Left kidney (tissue), 8 donors: ENCODE data around the gene UBAC1. TPM values are rescaled to one million over a fixed set of nuclear protein-coding genes. Genes with fewer than 3 reads are reported as not detected.
A peak's percentile ranks its signal among the peaks of the same experiment; 100 is the strongest.

Experiments
- DNase-seq: peaks from one replicate; pipeline ENCODE4 v3.0.0-alpha.2; 2013
- long read RNA-seq, 8 donors: transcript quantifications; one replicate each; lab custom pipeline, GENCODE V29; 2026
- polyA plus RNA-seq: library from polyadenylated mRNA; unstranded; fragments of 120-200 nt; gene quantifications from one replicate; pipeline ENCODE4 v1.2.1, GENCODE V29; 2013; ENCODE audit not compliant: insufficient read length

UBAC1 gene
- polyA plus RNA-seq = 31.5 TPM
- long read RNA-seq, donor 1, transcript UBAC1-201 (10 exons, 1,867 nt) = major isoform, 13 of 14 reads
- long read RNA-seq, donor 1, partial matches to known transcripts = 0 of 14 reads
- long read RNA-seq, donor 1, other reads (novel, unspliced or antisense) = 0 of 14 reads
- long read RNA-seq, donor 2, transcript UBAC1-201 (10 exons, 1,867 nt) = major isoform, 13 of 14 reads
- long read RNA-seq, donor 2, partial matches to known transcripts = 0 of 14 reads
- long read RNA-seq, donor 2, other reads (novel, unspliced or antisense) = 0 of 14 reads
- long read RNA-seq, donor 3, transcript UBAC1-201 (10 exons, 1,867 nt) = major isoform, 9 of 9 reads
- long read RNA-seq, donor 3, partial matches to known transcripts = 0 of 9 reads
- long read RNA-seq, donor 3, other reads (novel, unspliced or antisense) = 0 of 9 reads
- long read RNA-seq, donor 4, partial matches to known transcripts = 0 of 1 reads
- long read RNA-seq, donor 4, other reads (novel, unspliced or antisense) = 0 of 1 reads
- long read RNA-seq, donor 5, transcript UBAC1-201 (10 exons, 1,867 nt) = major isoform, 24 of 27 reads
- long read RNA-seq, donor 5, partial matches to known transcripts = 0 of 27 reads
- long read RNA-seq, donor 5, other reads (novel, unspliced or antisense) = 0 of 27 reads
- long read RNA-seq, donor 6, transcript UBAC1-201 (10 exons, 1,867 nt) = major isoform, 10 of 19 reads
- long read RNA-seq, donor 6, partial matches to known transcripts = 8 of 19 reads
- long read RNA-seq, donor 6, other reads (novel, unspliced or antisense) = 0 of 19 reads
- long read RNA-seq, donor 7, transcript UBAC1-201 (10 exons, 1,867 nt) = major isoform, 18 of 28 reads
- long read RNA-seq, donor 7, partial matches to known transcripts = 10 of 28 reads
- long read RNA-seq, donor 7, other reads (novel, unspliced or antisense) = 0 of 28 reads
- long read RNA-seq, donor 8, transcript UBAC1-201 (10 exons, 1,867 nt) = major isoform, 6 of 6 reads
- long read RNA-seq, donor 8, partial matches to known transcripts = 0 of 6 reads
- long read RNA-seq, donor 8, other reads (novel, unspliced or antisense) = 0 of 6 reads

GRCh38 chr9:135961277-135961715, at the start of gene UBAC1:
Gene UBAC1 (minus strand): TSS chr9:135961373. CDS start chr9:135961162, 211 bp downstream.
- DNase-seq = peak; percentile 91

- no peak for DNase-seq
Measured at GRCh38 chr9:136010615-136011361, 49.6 kb upstream of the UBAC1 start.

- no peak for DNase-seq
Measured at GRCh38 chr9:136010176-136010575, 49.0 kb upstream of the UBAC1 start.

GRCh38 chr9:136009516-136009915, 48.3 kb upstream of the UBAC1 start:
- no peak for DNase-seq

- no peak for DNase-seq
Measured at GRCh38 chr9:136008693-136008997, 47.5 kb upstream of the UBAC1 start.

GRCh38 chr9:136007934-136008692, 46.9 kb upstream of the UBAC1 start:
- no peak for DNase-seq

GRCh38 chr9:136007276-136007933, 46.2 kb upstream of the UBAC1 start:
- no peak for DNase-seq

GRCh38 chr9:136006169-136006568, 45.0 kb upstream of the UBAC1 start:
- DNase-seq = no peak

GRCh38 chr9:136004712-136005111, 43.5 kb upstream of the UBAC1 start:
- DNase-seq = no peak

- DNase-seq = no peak
Measured at GRCh38 chr9:136004219-136004618, 43.0 kb upstream of the UBAC1 start.

- no peak for DNase-seq
Measured at GRCh38 chr9:136003411-136004218, 42.4 kb upstream of the UBAC1 start.

- DNase-seq = no peak
Measured at GRCh38 chr9:136002881-136003280, 41.7 kb upstream of the UBAC1 start.

- no peak for DNase-seq
Measured at GRCh38 chr9:136002215-136002614, 41.0 kb upstream of the UBAC1 start.

- DNase-seq = no peak
Measured at GRCh38 chr9:136001231-136001630, 40.1 kb upstream of the UBAC1 start.

GRCh38 chr9:135998410-135999071, 37.4 kb upstream of the UBAC1 start:
- DNase-seq = no peak

GRCh38 chr9:135998016-135998380, 36.8 kb upstream of the UBAC1 start:
- DNase-seq = no peak

- DNase-seq = no peak
Measured at GRCh38 chr9:135997090-135998015, 36.2 kb upstream of the UBAC1 start.

- no peak for DNase-seq
Measured at GRCh38 chr9:135995816-135996215, 34.6 kb upstream of the UBAC1 start.
